Central memory CD4-positive, alpha-beta T cell (primary cell): Measurements from ENCODE around the gene YJEFN3.

Source experiments
- DNase-seq: peaks from one replicate; pipeline ENCODE4 v3.0.0; 2022

The YJEFN3 gene

GRCh38 chr19:19524053-19524452 lies 4.7 kb upstream of the YJEFN3 start:
- no peak for DNase-seq

- no peak for DNase-seq
Measured at GRCh38 chr19:19525611-19526380, 2.9 kb upstream of the YJEFN3 start.

GRCh38 chr19:19526581-19527370 lies 1.9 kb upstream of the YJEFN3 start:
- DNase-seq: no peak

- DNase-seq: no peak
Measured at GRCh38 chr19:19527371-19527656, 1.4 kb upstream of the YJEFN3 start.

GRCh38 chr19:19527674-19528625 lies 761 bp upstream of the YJEFN3 start:
- DNase-seq: no peak

GRCh38 chr19:19529783-19530422 lies 1.2 kb downstream of the YJEFN3 start:
- no peak for DNase-seq

GRCh38 chr19:19530423-19530804 lies 1.7 kb downstream of the YJEFN3 start:
- DNase-seq: no peak

GRCh38 chr19:19530889-19531288 lies 2.2 kb downstream of the YJEFN3 start:
- no peak for DNase-seq

GRCh38 chr19:19531951-19532805 lies 3.5 kb downstream of the YJEFN3 start:
- peak; percentile 76 for DNase-seq

GRCh38 chr19:19532806-19533701 lies 4.3 kb downstream of the YJEFN3 start:
- DNase-seq: no peak

- DNase-seq: no peak
Measured at GRCh38 chr19:19533841-19534240, 5.1 kb downstream of the YJEFN3 start.

GRCh38 chr19:19534556-19535265 lies 6.0 kb downstream of the YJEFN3 start:
- no peak for DNase-seq

GRCh38 chr19:19535311-19536191 lies 6.8 kb downstream of the YJEFN3 start:
- no peak for DNase-seq

GRCh38 chr19:19537075-19538048 lies 8.7 kb downstream of the YJEFN3 start:
- peak; percentile 31 for DNase-seq

- DNase-seq: peak; percentile 25
Measured at GRCh38 chr19:19538061-19538784, 9.5 kb downstream of the YJEFN3 start, which contains the start of gene CILP2. TSS of gene CILP2 (plus strand) at chr19:19538265. CDS start at chr19:19538350, 85 bp downstream.

- DNase-seq: no peak
Measured at GRCh38 chr19:19538785-19539166, 10.1 kb downstream of the YJEFN3 start.

GRCh38 chr19:19539698-19540063 lies 11.0 kb downstream of the YJEFN3 start:
- no peak for DNase-seq
